HG03139 (cell line): ENCODE measurements around the gene ENTPD1.
"Not testable (repeated sequence)": the region's sequence is repeated elsewhere in the genome, so short reads cannot be mapped to it uniquely, and the experiment has no call there.

ENCODE experiments used
- ATAC-seq: cut with Tn5 transposase; IDR thresholded peaks from one replicate; pipeline ENCODE4 v1.9.1; 2021; ENCODE audit not compliant: unreplicated experiment

ENTPD1 gene

GRCh38 chr10:95758351-95759025, 2.5 kb downstream of the ENTPD1 start:
- peak; percentile 46 for ATAC-seq

- no peak for ATAC-seq
These were observed 3.4 kb downstream of the ENTPD1 start for GRCh38 chr10:95759233-95759826.

DNA sequence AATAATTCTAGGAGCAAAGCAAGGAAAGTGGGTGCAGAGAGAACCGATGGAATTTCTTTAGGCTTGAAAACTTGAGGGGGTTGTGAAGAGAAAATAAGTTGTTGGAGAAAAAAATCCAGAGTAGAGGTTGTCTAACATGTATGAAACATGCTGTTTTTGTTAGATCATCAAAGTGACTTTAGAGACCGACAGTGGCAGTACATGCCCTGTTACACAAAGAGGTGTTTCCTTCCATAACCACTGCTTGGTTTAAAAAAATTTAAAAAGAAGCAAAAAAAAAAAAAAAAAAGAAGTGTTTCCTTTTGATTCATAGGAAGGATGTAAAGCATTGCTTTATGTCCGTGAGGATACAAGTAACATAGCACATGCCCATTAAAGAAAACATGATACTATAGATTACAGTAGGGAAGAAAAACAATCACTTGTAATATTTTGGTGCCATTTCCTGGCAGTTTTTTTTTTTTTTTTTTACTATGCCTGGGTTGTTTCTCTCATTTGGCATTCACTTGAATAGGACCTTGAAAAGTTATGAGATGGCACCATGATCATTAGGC, 6.1 kb downstream of the ENTPD1 start:
- no peak for ATAC-seq

DNA sequence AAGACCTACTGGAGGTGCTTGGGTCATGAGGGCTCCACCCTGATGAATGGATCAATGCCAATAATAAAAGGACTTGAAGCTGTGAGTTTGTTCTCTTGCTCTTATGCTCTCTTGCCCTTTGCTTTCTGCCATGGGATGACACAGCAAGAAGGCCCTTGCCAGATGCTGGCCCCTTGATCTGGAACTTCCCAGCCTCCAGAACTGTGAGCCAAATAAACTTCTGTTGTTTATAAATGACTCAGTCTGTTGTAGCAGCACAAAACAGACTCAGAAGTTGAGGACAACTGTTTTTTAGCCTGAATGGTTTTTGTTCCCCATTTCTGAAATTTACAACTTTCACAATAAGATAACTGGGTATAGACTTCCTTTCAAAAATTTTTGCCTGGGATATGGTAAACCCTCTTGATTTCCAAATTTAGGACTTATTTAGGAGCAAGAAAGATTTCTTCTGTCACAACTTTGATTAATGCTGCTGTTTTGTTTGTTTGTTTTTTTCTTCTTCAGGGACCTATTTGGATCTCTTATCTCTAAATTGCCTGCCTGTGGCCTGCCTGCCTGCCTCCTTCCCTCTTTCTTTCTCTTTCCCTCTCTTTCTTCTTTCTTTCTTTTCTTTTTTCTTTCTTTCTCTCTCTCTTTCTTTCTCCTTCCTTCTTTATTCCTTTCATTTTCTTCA, 12.1 kb downstream of the ENTPD1 start:
- peak; percentile 74 for ATAC-seq

- ATAC-seq: no peak
These were observed 14.2 kb downstream of the ENTPD1 start for GRCh38 chr10:95770084-95770720.

GRCh38 chr10:95773454-95773853, 17.5 kb downstream of the ENTPD1 start:
- ATAC-seq: not testable (repeated sequence)

DNA sequence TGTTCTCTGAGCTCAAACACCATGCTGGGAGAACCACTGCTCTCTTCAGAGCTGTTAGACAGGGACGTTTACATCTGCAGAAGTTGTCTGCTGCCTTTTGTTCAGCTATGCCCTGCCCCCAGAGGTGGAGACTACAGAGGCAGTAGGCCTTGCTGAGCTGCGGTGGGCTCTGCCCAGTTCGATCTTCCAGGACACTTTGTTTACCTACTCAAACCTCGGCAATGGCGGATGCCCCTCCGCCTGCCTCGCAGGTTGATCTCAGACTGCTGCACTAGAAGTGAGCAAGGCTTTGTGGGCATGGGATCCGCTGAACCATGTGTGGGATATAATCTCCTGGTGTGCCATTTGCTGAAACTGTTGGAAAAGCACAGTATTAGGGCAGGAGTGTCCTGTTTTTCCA, 21.7 kb downstream of the ENTPD1 start:
- ATAC-seq: not testable (repeated sequence)

DNA sequence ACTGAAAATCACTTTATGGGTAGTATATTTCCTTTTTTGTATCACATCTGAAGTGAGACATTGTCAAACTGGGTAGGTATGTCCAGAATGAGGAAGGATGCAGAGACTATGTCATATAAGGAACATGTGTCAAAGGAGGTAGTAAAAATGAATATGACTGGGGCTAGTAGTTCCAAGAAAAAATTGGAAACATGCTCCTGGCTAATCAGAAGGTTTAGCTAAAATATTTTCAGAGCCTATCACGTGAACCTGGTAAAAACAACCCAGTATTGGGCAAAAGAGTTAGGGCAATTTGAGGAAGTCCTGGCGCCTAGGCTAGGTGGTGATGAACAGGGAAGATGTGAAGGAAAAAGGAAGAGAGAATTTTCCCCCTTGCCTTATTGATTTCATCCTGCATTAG, 26.4 kb downstream of the ENTPD1 start:
- ATAC-seq: no peak

GRCh38 chr10:95783741-95784140, 27.8 kb downstream of the ENTPD1 start:
- peak; percentile 42 for ATAC-seq

- peak; percentile 19 for ATAC-seq
These were observed 28.4 kb downstream of the ENTPD1 start for GRCh38 chr10:95784279-95784913.

DNA sequence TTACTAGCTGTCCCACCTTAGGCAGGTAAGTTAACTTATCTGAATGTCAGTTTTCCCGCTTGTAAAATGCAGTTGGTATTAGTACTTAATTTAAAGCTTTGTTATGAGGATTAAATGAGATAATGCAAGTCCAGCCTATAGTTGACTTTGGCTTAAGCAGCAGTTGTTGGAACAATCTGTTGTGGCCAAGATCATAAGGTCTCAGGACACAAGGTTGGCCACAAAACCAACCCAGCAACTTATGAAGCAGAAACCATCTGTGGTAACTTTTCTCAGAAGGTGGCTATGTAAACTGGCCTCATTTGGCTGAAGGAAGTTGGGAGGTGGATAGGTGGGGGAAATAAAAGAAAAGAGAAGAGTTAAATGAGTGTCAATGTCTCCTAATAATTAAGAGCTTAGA, 29.4 kb downstream of the ENTPD1 start:
- ATAC-seq: peak; percentile 38

GRCh38 chr10:95785942-95786669, 30.1 kb downstream of the ENTPD1 start:
- ATAC-seq: no peak

GRCh38 chr10:95787447-95787846, 31.5 kb downstream of the ENTPD1 start:
- ATAC-seq: no peak

- no peak for ATAC-seq
These were observed 32.9 kb downstream of the ENTPD1 start for GRCh38 chr10:95788830-95789229.

GRCh38 chr10:95789902-95790301, 33.9 kb downstream of the ENTPD1 start:
- ATAC-seq: no peak

DNA sequence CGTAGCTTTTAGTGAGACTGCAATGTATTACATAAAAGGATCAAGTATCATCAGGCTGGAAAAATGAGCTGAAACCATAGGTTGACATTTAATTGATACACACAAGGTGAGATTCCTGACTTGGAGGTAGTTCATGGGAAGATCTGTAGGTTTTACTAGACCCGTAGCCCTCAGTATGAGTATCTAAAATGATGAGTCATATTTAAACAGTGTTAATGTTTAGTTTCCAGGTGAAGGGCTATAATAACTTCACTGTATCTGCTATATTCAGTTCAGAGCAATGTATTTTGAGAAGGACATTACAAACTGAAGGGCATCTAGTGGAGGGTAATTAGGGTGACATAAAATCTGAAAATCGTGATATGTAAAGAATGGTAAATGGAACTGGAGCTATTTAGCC, 35.0 kb downstream of the ENTPD1 start:
- ATAC-seq: peak; percentile 37

DNA sequence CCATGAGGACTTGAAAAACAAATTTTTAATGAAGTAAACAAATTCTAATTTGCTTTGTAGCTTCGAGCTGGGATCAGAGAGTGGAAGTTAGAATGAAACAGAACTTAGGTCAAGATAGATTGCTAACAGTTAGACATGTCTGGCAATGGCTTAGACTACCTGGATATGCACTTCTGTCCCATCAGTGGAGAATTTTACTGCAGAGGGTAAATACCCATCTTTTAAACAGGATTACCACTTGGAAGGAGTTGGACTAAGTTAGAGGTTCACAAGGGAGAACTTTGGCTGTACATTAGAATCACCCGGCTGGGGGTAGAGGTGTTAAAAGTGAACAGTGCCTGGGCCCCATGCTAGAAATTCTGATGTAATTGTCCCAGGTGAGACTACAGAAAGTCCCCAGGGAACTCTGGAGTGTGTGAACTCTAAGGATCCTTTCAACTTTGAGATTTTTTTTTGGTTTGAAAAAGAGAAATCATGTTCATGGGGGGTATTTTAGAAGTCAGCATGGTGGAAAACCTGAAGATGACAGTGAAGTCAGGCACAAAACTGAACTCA, 35.5 kb downstream of the ENTPD1 start:
- no peak for ATAC-seq

DNA sequence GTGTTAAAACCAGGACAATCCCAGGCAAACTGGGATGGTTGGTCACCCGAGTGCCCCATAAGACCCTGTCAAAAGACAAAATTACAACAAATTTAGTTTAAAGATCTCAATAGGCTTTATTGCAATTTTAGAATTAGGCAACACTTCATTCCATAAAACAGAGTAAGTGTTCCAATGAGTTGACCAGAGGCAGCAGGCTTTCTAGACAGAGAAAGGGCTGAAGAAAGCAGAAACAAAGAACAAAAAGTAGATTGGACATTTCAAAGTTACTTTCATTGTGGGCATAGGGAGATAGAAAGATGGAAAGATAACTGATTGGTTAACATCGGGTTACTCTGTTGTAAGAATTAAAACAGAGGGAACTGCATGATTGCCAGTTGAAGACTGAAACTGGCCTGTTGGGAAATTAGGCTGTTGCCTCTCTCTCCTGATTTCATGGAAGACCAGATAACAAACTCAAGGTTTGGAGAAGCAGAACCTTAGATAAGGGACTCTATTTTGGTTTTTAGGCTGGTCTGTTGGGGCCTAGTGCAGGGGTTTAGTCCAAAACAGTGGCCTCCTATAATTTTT, 36.3 kb downstream of the ENTPD1 start:
- no peak for ATAC-seq

GRCh38 chr10:95792874-95793285, 36.9 kb downstream of the ENTPD1 start:
- no peak for ATAC-seq
